Iris pigment epithelial cell (primary cell): ENCODE measurements around the gene CTU2.

Experiments
- DNase-seq: peaks from one replicate; pipeline ENCODE4 v3.0.0-alpha.2; 2011; ENCODE audit warnings: low read depth

The CTU2 gene

GRCh38 chr16:88730632-88731607, 24.6 kb downstream of the CTU2 start:
- DNase-seq: peak; percentile 69

GRCh38 chr16:88731699-88732098, 25.4 kb downstream of the CTU2 start:
- no peak for DNase-seq

- DNase-seq: no peak
Observed at GRCh38 chr16:88732172-88732960, 26.1 kb downstream of the CTU2 start.

- DNase-seq: no peak
Observed at GRCh38 chr16:88732961-88733294, 26.6 kb downstream of the CTU2 start.

- no peak for DNase-seq
Observed at GRCh38 chr16:88733630-88734360, 27.5 kb downstream of the CTU2 start.

- DNase-seq: no peak
Observed at GRCh38 chr16:88734361-88734728, 28.0 kb downstream of the CTU2 start.

GRCh38 chr16:88735121-88735520, 28.8 kb downstream of the CTU2 start:
- DNase-seq: no peak

GRCh38 chr16:88735616-88736015, 29.3 kb downstream of the CTU2 start:
- no peak for DNase-seq

GRCh38 chr16:88736088-88736487, 29.8 kb downstream of the CTU2 start:
- no peak for DNase-seq

- DNase-seq: no peak
Observed at GRCh38 chr16:88736496-88736895, 30.2 kb downstream of the CTU2 start.

GRCh38 chr16:88737298-88738150, 31.2 kb downstream of the CTU2 start:
- DNase-seq: peak; percentile 76

GRCh38 chr16:88738151-88739084, 32.1 kb downstream of the CTU2 start:
- no peak for DNase-seq

- no peak for DNase-seq
Observed at GRCh38 chr16:88739139-88739976, 33.1 kb downstream of the CTU2 start.

- DNase-seq: no peak
Observed at GRCh38 chr16:88739977-88740726, 33.8 kb downstream of the CTU2 start.

GRCh38 chr16:88740727-88741055, 34.4 kb downstream of the CTU2 start:
- DNase-seq: no peak

- DNase-seq: no peak
Observed at GRCh38 chr16:88741368-88741767, 35.1 kb downstream of the CTU2 start.

GRCh38 chr16:88742896-88743605, 36.7 kb downstream of the CTU2 start:
- DNase-seq: no peak
